ENCODE data around the gene FGFR1OP2.

GRCh38 chr12:27009881-27010301 is 71.6 kb downstream of the FGFR1OP2 start:
- TF ChIP-seq REST (IDR thresholded peaks at IDR 0.05; ENCODE audit: insufficient read depth in 1 of 2, low read depth in 2 of 2, low read length in 2 of 2) (no peak), TAF1 (IDR thresholded peaks at IDR 0.05; ENCODE audit: borderline replicate concordance, insufficient read depth, low read length) (no peak)
